HG03097 (cell line): ENCODE measurements around the gene PRCC.

Experiments used
- ATAC-seq: cut with Tn5 transposase; IDR thresholded peaks from one replicate; pipeline ENCODE4 v1.9.1; 2021; ENCODE audit not compliant: unreplicated experiment, low FRiP score

The PRCC gene

GRCh38 chr1:156839426-156840109 lies 72.2 kb downstream of the PRCC start:
- no peak for ATAC-seq

GRCh38 chr1:156840186-156840897 lies 73.0 kb downstream of the PRCC start:
- ATAC-seq = no peak

- no peak for ATAC-seq
These were observed 73.6 kb downstream of the PRCC start for GRCh38 chr1:156840898-156841279.

GRCh38 chr1:156841295-156841855 lies 74.0 kb downstream of the PRCC start:
- no peak for ATAC-seq

GRCh38 chr1:156842618-156843300 lies 75.4 kb downstream of the PRCC start:
- ATAC-seq = no peak

GRCh38 chr1:156844102-156844501 lies 76.8 kb downstream of the PRCC start:
- ATAC-seq = no peak

GRCh38 chr1:156844638-156845037 lies 77.3 kb downstream of the PRCC start:
- ATAC-seq = no peak

GRCh38 chr1:156845055-156845952 lies 78.0 kb downstream of the PRCC start:
- no peak for ATAC-seq

GRCh38 chr1:156845953-156846545 lies 78.7 kb downstream of the PRCC start:
- ATAC-seq = no peak

GRCh38 chr1:156846643-156847042 lies 79.3 kb downstream of the PRCC start:
- no peak for ATAC-seq

GRCh38 chr1:156847591-156848460 lies 80.5 kb downstream of the PRCC start:
- no peak for ATAC-seq

- no peak for ATAC-seq
These were observed 81.3 kb downstream of the PRCC start for GRCh38 chr1:156848461-156849150.

- no peak for ATAC-seq
These were observed 81.8 kb downstream of the PRCC start for GRCh38 chr1:156849151-156849496.
